GM12878 (cell line): ENCODE measurements around the gene AP3B1. TPM values are rescaled to one million over a fixed set of nuclear protein-coding genes. Genes with fewer than 3 reads are reported as not detected.

ENCODE experiments used
- ATAC-seq: fragments of 200-7000 bp; cut with Tn5 transposase; 3 replicates; pipeline ENCODE4 v1.9.1; 2020; ENCODE audit warnings: mild to moderate bottlenecking, moderate library complexity
- BruUV-seq: library from RNA; stranded (reverse); fragments of 400-500 nt; replicated peaks from 2 replicates; lab custom pipeline; 2021; lab: Mats Ljungman, UMichigan
- CTCF ChIA-PET: fragments of 300-600 bp; sonication (Branson Sonifier 250); formaldehyde crosslinking; extraction: SDS; loops from one replicate; lab custom pipeline; 2021; ENCODE audit warnings: inconsistent platforms; lab: Yijun Ruan, JAX
- POLR2A ChIA-PET: fragments of 350-600 bp; formaldehyde crosslinking; extraction: SDS; loops from one replicate; lab custom pipeline; 2021; ENCODE audit warnings: inconsistent platforms; lab: Charles Lee
- RAD21 ChIA-PET: fragments of 300-600 bp; sonication (Branson Sonifier 250); formaldehyde crosslinking; loops from one replicate; lab custom pipeline; 2023; ENCODE audit warnings: antibody characterized with exemption; ENCODE audit not compliant: unreplicated experiment; lab: Charles Lee
- SMC1A ChIA-PET: fragments of 300-600 bp; sonication (Branson Sonifier 250); formaldehyde crosslinking; loops from one replicate; lab custom pipeline; 2023; ENCODE audit not compliant: unreplicated experiment, uncharacterized antibody; lab: Charles Lee
- DNase-seq: peaks from one replicate; pipeline ENCODE4 v3.0.0-alpha.2; 2011; ENCODE audit warnings: low read depth, low spot score
- FAIRE-seq: peaks from 3 replicates; lab custom pipeline; 2011; peaks lifted over from hg19 to GRCh38; lab: Jason Lieb, UNC
- H2AFZ ChIP-seq: 2 replicates; pipeline ENCODE4 v1.6.0; 2011; ENCODE audit warnings: low read depth, low read length, control low read depth; ENCODE audit not compliant: control insufficient read depth
- H3K27ac ChIP-seq: 2 replicates; pipeline ENCODE4 v1.5.1; 2011; ENCODE audit warnings: control low read depth; ENCODE audit not compliant: control insufficient read depth, insufficient read depth
- H3K27me3 ChIP-seq, 2 experiments: replicated peaks in 1 of 2; 2 replicates each; pipeline versions ENCODE4 v1.6.0 to v1.6.1; 2011; ENCODE audit warnings: low read length in 1 of 2; ENCODE audit not compliant: control insufficient read depth in 2 of 2, insufficient read depth in 2 of 2
- H3K36me3 ChIP-seq, 2 experiments: 2 replicates each; pipeline ENCODE4 v1.5.1; 2011; ENCODE audit warnings: low read length in 1 of 2; ENCODE audit not compliant: control insufficient read depth in 2 of 2, insufficient read depth in 2 of 2
- H3K4me1 ChIP-seq: 2 replicates; pipeline ENCODE4 v1.6.1; 2011; ENCODE audit warnings: mild to moderate bottlenecking, low read length, moderate library complexity, mixed read lengths; ENCODE audit not compliant: control insufficient read depth, insufficient read depth
- H3K4me2 ChIP-seq: 2 replicates; pipeline ENCODE4 v1.6.0; 2011; ENCODE audit warnings: control low read depth; ENCODE audit not compliant: control insufficient read depth, insufficient read depth
- H3K4me3 ChIP-seq: fragments of 200-600 bp; sonication (generic); 2 replicates; pipeline ENCODE4 v1.5.1; 2016
- H3K79me2 ChIP-seq: 2 replicates; pipeline ENCODE4 v1.6.0; 2011; ENCODE audit warnings: low read length; ENCODE audit not compliant: control insufficient read depth, insufficient read depth
- H3K9ac ChIP-seq: 2 replicates; pipeline ENCODE4 v1.8.0; 2011; ENCODE audit warnings: low read length, control low read depth, mixed read lengths; ENCODE audit not compliant: control insufficient read depth, insufficient read depth
- H3K9me3 ChIP-seq: replicated peaks from 3 replicates; pipeline ENCODE4 v1.5.1; 2011; ENCODE audit warnings: mild to moderate bottlenecking, low read length; ENCODE audit not compliant: control insufficient read depth, insufficient read depth
- H4K20me1 ChIP-seq: 2 replicates; pipeline ENCODE4 v1.6.0; 2011; ENCODE audit not compliant: control insufficient read depth, insufficient read depth
- BCLAF1 ChIP-seq: fragments of 450-650 bp; IDR thresholded peaks from 2 replicates; pipeline ENCODE4 v1.6.1; 2017; ENCODE audit warnings: antibody characterized with exemption, mild to moderate bottlenecking, moderate library complexity
- BRCA1 ChIP-seq: IDR thresholded peaks from 2 replicates; pipeline ENCODE4 v1.6.1; 2011; ENCODE audit warnings: low read depth, low read length, improper control_type of control experiment
- EZH2 ChIP-seq: IDR thresholded peaks from 2 replicates; pipeline ENCODE4 v1.6.1; 2012; ENCODE audit warnings: low read depth, mild to moderate bottlenecking, control low read depth, inconsistent platforms, low read length, borderline replicate concordance; ENCODE audit not compliant: control insufficient read depth
- FOS ChIP-seq: IDR thresholded peaks from 3 replicates; pipeline ENCODE4 v1.6.1; 2011; ENCODE audit warnings: borderline replicate concordance; ENCODE audit not compliant: insufficient read length; ENCODE audit errors: extremely low read depth
- RB1 ChIP-seq: fragments of 450-650 bp; formaldehyde crosslinking; IDR thresholded peaks from 2 replicates; pipeline ENCODE4 v1.6.1; 2017; ENCODE audit warnings: mild to moderate bottlenecking, borderline replicate concordance
- TCF7 ChIP-seq: IDR thresholded peaks from 2 replicates; pipeline ENCODE4 v1.6.1; 2014; ENCODE audit warnings: antibody characterized with exemption, borderline replicate concordance
- WGBS: methylation state at CpG from one replicate; pipeline ENCODE4 v1.1.6; 2016; ENCODE audit warnings: low lambda C conversion rate; ENCODE audit not compliant: insufficient replicate concordance, insufficient coverage; ENCODE audit errors: missing lambda C conversion rate; 5-methylcytosine and 5-hydroxymethylcytosine counted together
- in situ Hi-C: fragments of 300-500 bp; cut with MboI; formaldehyde crosslinking; loops from 9 replicates; pipeline ENCODE4 v1.14.3; 2018; ENCODE audit warnings: mixed read lengths
- intact Hi-C: fragments of 100-400 bp; cut with micrococcal nuclease; formaldehyde crosslinking; loops from one replicate; pipeline ENCODE4 v1.14.2; 2022; ENCODE audit not compliant: unreplicated experiment
- polyA plus RNA-seq, 11 experiments: library from polyadenylated mRNA; depleted of rRNA in 4 of 11; unstranded in 6 of 11; stranded (reverse) in 5 of 11; fragments of >200 nt; fragmentation: Nextera tagmentation in 4 of 11; fragmentation: Illumina TruSeq in 1 of 11; extraction: Ambion mirVana in 4 of 11; extraction: Trizol in 1 of 11; gene quantifications; 1 replicate in 1 of 11; 2 replicates in 10 of 11; pipeline versions ENCODE4 v1.2.1 to v1.2.3, GENCODE V29; 2011 to 2016; ENCODE audit warnings: inconsistent platforms in 2 of 11, missing spikeins in 2 of 11, low read depth in 1 of 11
- total RNA-seq, 4 experiments: library from RNA; depleted of rRNA in 3 of 4; stranded (reverse); fragments of >200 nt in 3 of 4; fragmentation: Illumina TruSeq in 1 of 4; extraction: Trizol in 1 of 4; gene quantifications; 2 replicates each; pipeline versions ENCODE4 v1.2.1 to v1.2.3, GENCODE V29; 2013 to 2021

AP3B1 gene
- total and polyA plus RNA-seq, 10 of the 15 experiments (the other 5 are each of a cell fraction or from before 2014, with no cell fraction given), result 30.9 to 70.8 (median 46.0) TPM

- no TSS peak for BruUV-seq
- intact Hi-C loops (no loop called here), in situ Hi-C loops (no loop called here)
- ATAC-seq (no peak), DNase-seq (no peak), FAIRE-seq (no peak)
- no peaks in the 10 kb centered on the region for H3K27me3 ChIP-seq
- POLR2A ChIA-PET, result no interaction called here
- SMC1A ChIA-PET, result no interaction called here
- no peaks in the 10 kb centered on the region for H4K20me1 ChIP-seq
- WGBS, result 83% methylated on average over 3 of the region's 3 CpGs
- H3K9me3 ChIP-seq, result no peaks in the 10 kb centered on the region
- no peaks in the 10 kb centered on the region for H3K79me2 ChIP-seq
- H3K4me2 ChIP-seq, result no peak overlapping the region
- peaks cover 0 to 2% of the 10 kb centered on the region in 2 experiments; a peak in 3 of 4 replicates for H3K36me3 ChIP-seq
- CTCF ChIA-PET, result no interaction called here
- no peak overlapping the region for H3K27ac ChIP-seq
- no peak overlapping the region for H2AFZ ChIP-seq
- H3K4me1 ChIP-seq, result no peaks in the 10 kb centered on the region
- no peak overlapping the region for H3K4me3 ChIP-seq
- no peak overlapping the region for H3K9ac ChIP-seq
- TF ChIP-seq BCLAF1, result no peak
- no peak for TF ChIP-seq TCF7
- TF ChIP-seq BRCA1, result no peak
- no peak for TF ChIP-seq RB1
- no peak for TF ChIP-seq EZH2
- TF ChIP-seq FOS, result no peak
- RAD21 ChIA-PET, result no interaction called here
Observed at GRCh38 chr5:78060421-78060820, 234.1 kb downstream of the AP3B1 start.
